Ishikawa (cell line): ENCODE results near the gene RLF.

Experiments
- CEBPB ChIP-seq: IDR thresholded peaks from 2 replicates; pipeline ENCODE4 v1.6.1; 2012
- CREB1 ChIP-seq: IDR thresholded peaks from 2 replicates; pipeline ENCODE4 v1.6.1; 2012; ENCODE audit warnings: low read depth
- EGR1 ChIP-seq: IDR thresholded peaks from 2 replicates; pipeline ENCODE4 v1.6.1; 2012
- EP300 ChIP-seq: IDR thresholded peaks from 2 replicates; pipeline ENCODE4 v1.6.1; 2012; ENCODE audit warnings: borderline replicate concordance
- FOXM1 ChIP-seq: IDR thresholded peaks from 2 replicates; pipeline ENCODE4 v1.6.1; 2012; ENCODE audit warnings: low read depth, borderline replicate concordance
- NFIC ChIP-seq: IDR thresholded peaks from 2 replicates; pipeline ENCODE4 v1.6.1; 2012
- RAD21 ChIP-seq: IDR thresholded peaks from 2 replicates; pipeline ENCODE4 v1.6.1; 2012; ENCODE audit warnings: low read depth
- TAF1 ChIP-seq: IDR thresholded peaks from 2 replicates; pipeline ENCODE4 v1.6.1; 2012; ENCODE audit warnings: low read depth, mild to moderate bottlenecking
- TCF12 ChIP-seq: IDR thresholded peaks from 2 replicates; pipeline ENCODE4 v1.6.1; 2012; ENCODE audit warnings: low read depth
- TEAD4 ChIP-seq: IDR thresholded peaks from 2 replicates; pipeline ENCODE4 v1.6.1; 2012
- YY1 ChIP-seq: IDR thresholded peaks from 2 replicates; pipeline ENCODE4 v1.6.1; 2012; ENCODE audit warnings: low read depth
- ZBTB7A ChIP-seq: IDR thresholded peaks from 2 replicates; pipeline ENCODE4 v1.6.1; 2012; ENCODE audit warnings: low read depth
- TF ChIP-seq, protein P1 (sequence below): IDR thresholded peaks from 2 replicates; pipeline ENCODE4 v1.6.1; 2012
- TF ChIP-seq, protein P2 (sequence below): IDR thresholded peaks from 2 replicates; pipeline ENCODE4 v1.6.1; 2012; ENCODE audit warnings: low read depth, mild to moderate bottlenecking
- TF ChIP-seq, protein P3 (sequence below): IDR thresholded peaks from 2 replicates; pipeline ENCODE4 v1.6.1; 2012

RLF gene

DNA sequence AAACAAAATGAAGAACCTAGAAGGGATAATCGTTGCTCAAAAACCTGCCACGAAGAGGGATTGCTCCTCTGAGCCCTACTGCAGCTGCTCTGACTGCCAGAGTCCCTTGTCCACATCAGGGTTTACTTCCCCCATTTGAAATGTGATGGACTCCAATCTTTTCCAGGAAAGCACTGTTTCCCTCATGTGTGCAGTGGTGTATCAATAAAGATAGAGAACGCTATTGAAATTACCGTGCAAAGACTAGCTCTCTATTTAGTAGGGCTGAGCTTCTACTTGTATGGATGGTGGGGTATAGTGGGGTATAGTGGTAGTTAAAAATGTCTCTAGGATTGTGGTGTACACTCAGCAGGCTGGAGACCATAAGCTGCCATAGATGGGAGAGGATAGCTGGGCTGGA, 90.3 kb downstream of the RLF start:
- TF ChIP-seq, protein P1, sequence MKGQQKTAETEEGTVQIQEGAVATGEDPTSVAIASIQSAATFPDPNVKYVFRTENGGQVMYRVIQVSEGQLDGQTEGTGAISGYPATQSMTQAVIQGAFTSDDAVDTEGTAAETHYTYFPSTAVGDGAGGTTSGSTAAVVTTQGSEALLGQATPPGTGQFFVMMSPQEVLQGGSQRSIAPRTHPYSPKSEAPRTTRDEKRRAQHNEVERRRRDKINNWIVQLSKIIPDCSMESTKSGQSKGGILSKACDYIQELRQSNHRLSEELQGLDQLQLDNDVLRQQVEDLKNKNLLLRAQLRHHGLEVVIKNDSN: no peak

DNA sequence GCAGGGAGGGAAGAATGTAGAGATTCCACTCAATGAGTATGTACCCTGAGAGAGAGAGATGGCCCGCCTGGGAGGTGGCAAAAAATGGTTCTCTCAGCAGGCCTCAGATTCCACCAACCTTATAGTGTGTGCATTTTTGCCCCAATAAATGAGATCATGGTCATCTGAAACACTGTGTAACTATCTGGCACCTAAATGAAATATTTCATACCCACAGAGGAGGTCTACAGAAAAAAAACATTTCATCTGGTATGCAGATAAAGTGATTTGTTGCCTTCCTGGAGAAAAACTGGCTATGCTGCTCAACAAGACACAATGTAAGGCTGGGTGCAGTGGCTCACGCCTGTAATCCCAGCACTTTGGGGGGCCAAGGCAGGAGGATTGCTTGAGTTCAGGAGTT, 91.4 kb downstream of the RLF start:
- TF ChIP-seq, protein P2, sequence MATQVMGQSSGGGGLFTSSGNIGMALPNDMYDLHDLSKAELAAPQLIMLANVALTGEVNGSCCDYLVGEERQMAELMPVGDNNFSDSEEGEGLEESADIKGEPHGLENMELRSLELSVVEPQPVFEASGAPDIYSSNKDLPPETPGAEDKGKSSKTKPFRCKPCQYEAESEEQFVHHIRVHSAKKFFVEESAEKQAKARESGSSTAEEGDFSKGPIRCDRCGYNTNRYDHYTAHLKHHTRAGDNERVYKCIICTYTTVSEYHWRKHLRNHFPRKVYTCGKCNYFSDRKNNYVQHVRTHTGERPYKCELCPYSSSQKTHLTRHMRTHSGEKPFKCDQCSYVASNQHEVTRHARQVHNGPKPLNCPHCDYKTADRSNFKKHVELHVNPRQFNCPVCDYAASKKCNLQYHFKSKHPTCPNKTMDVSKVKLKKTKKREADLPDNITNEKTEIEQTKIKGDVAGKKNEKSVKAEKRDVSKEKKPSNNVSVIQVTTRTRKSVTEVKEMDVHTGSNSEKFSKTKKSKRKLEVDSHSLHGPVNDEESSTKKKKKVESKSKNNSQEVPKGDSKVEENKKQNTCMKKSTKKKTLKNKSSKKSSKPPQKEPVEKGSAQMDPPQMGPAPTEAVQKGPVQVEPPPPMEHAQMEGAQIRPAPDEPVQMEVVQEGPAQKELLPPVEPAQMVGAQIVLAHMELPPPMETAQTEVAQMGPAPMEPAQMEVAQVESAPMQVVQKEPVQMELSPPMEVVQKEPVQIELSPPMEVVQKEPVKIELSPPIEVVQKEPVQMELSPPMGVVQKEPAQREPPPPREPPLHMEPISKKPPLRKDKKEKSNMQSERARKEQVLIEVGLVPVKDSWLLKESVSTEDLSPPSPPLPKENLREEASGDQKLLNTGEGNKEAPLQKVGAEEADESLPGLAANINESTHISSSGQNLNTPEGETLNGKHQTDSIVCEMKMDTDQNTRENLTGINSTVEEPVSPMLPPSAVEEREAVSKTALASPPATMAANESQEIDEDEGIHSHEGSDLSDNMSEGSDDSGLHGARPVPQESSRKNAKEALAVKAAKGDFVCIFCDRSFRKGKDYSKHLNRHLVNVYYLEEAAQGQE: no peak
- TF ChIP-seq CEBPB (no peak), TCF12 (no peak), CREB1 (no peak)
- TF ChIP-seq, protein P3, sequence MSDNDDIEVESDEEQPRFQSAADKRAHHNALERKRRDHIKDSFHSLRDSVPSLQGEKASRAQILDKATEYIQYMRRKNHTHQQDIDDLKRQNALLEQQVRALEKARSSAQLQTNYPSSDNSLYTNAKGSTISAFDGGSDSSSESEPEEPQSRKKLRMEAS: no peak
- TF ChIP-seq, protein P1: no peak

DNA sequence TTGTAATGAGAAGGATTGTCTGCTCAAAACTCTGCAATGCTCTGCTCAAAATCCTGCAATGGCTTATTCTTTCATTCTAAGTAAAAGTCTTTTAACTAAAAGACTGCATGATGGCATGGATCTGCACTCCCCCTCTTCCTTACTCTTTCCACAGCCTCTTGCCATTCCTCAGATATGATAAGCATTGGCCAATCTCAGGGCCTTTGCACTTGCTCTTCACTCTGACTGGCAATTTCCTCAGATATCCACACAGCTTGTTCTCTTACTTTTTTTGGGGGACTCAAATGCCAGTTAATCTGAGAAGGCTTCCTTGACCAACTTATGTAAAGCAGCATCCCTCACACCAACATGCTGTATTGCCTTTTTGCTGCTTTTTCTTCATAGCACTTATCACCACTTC, 94.0 kb downstream of the RLF start:
- no peak for TF ChIP-seq NFIC
- TF ChIP-seq, protein P2: no peak
- TF ChIP-seq CREB1: no peak
- TF ChIP-seq, protein P1: no peak
- TF ChIP-seq TAF1: no peak
- TF ChIP-seq TEAD4: no peak
- TF ChIP-seq, protein P3: no peak
- TF ChIP-seq CEBPB: no peak
- TF ChIP-seq YY1: no peak
- no peak for TF ChIP-seq TCF12
- no peak for TF ChIP-seq RAD21
- TF ChIP-seq EP300: no peak
- no peak for TF ChIP-seq FOXM1
- no peak for TF ChIP-seq ZBTB7A
- TF ChIP-seq EGR1: no peak

DNA sequence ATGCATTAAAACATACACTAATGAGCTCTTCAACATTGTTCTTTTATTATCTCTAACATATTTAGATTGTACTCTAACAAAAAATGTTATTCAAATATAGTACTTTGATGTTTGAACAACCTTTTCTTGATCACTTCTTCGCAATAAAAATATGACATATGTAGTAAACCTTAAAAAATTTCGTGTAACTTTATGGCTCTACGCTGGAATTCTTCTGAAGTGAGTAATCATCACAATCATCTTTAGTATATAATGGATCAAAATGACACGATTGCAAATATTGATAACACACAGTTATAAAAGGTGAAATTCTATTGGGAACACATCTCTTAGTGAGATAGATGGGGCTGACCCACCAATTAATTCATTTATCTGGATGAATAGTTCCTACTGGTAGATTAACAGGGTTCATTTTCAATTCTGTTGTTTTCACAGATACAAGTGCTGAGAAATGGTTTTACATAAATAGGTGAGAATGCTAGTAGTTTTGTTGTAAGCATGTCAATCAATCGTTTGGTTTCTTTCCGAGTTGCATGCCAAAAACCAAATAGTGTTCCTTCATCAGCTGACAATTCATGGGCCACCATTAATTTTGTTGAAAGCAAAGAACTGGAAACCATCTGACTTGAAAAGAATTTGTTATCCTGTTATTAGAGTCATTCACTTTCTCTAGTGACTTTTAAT, 95.4 kb downstream of the RLF start:
- TF ChIP-seq EGR1 (no peak), TEAD4 (no peak), CREB1 (no peak), YY1 (no peak), TCF12 (no peak), RAD21 (no peak), EP300 (no peak), CEBPB (no peak), NFIC (no peak), TAF1 (no peak), ZBTB7A (no peak), FOXM1 (no peak)
- TF ChIP-seq, protein P1: no peak
- TF ChIP-seq, protein P2: no peak
- TF ChIP-seq, protein P3: no peak
